Parathyroid adenoma (tissue), 2 donors: Measurements from ENCODE around the gene TSPAN6.

Source experiments
- H2AFZ ChIP-seq: fragments of 300-600 bp; sonication (generic); one replicate; pipeline ENCODE4 v1.7.0; 2017; ENCODE audit warnings: antibody characterized with exemption, mild to moderate bottlenecking
- H3K27ac ChIP-seq: fragments of 300-600 bp; sonication (generic); one replicate; pipeline ENCODE4 v1.7.0; 2017
- H3K27me3 ChIP-seq: fragments of 300-600 bp; sonication (generic); one replicate; pipeline ENCODE4 v1.7.0; 2017; ENCODE audit warnings: low read length; ENCODE audit not compliant: control insufficient read depth, insufficient read depth
- H3K36me3 ChIP-seq: fragments of 300-600 bp; sonication (generic); one replicate; pipeline ENCODE4 v1.7.0; 2017; ENCODE audit warnings: low read length; ENCODE audit not compliant: control insufficient read depth, insufficient read depth
- H3K4me1 ChIP-seq: fragments of 300-600 bp; sonication (generic); one replicate; pipeline ENCODE4 v1.7.0; 2017; ENCODE audit warnings: control low read depth
- H3K4me2 ChIP-seq: fragments of 300-600 bp; sonication (generic); one replicate; pipeline ENCODE4 v1.7.0; 2017; ENCODE audit warnings: low read length
- H3K4me3 ChIP-seq: fragments of 300-600 bp; sonication (generic); one replicate; pipeline ENCODE4 v1.7.0; 2017; ENCODE audit warnings: low read depth, low read length
- H3K79me2 ChIP-seq: fragments of 300-600 bp; sonication (generic); one replicate; pipeline ENCODE4 v1.7.0; 2017; ENCODE audit warnings: control low read depth
- H3K9ac ChIP-seq: fragments of 300-600 bp; sonication (generic); one replicate; pipeline ENCODE4 v1.7.0; 2017; ENCODE audit warnings: mild to moderate bottlenecking
- H3K9me3 ChIP-seq: fragments of 300-600 bp; sonication (generic); one replicate; pipeline ENCODE4 v1.7.0; 2017; ENCODE audit warnings: low read length; ENCODE audit not compliant: control insufficient read depth
- CTCF ChIP-seq: fragments of 300-600 bp; sonication (generic); IDR thresholded peaks from one replicate; pipeline ENCODE4 v1.7.0; 2017; ENCODE audit warnings: antibody characterized with exemption, mild to moderate bottlenecking
- donor health status: primary hyperparathyroidism.

The TSPAN6 gene

GRCh38 chrX:100596601-100597000 lies 40.0 kb downstream of the TSPAN6 start:
- Histone ChIP-seq H3K9me3 (no peaks in the 10 kb centered on the region), H3K36me3 (no peaks in the 10 kb centered on the region), H3K4me2 (no peak overlapping the region), H3K27me3 (no peaks in the 10 kb centered on the region), H2AFZ (no peak overlapping the region), H3K4me3 (no peak overlapping the region), H3K79me2 (no peaks in the 10 kb centered on the region), H3K9ac (no peak overlapping the region), H3K27ac (no peak overlapping the region), H3K4me1 (no peaks in the 10 kb centered on the region)
- no peak for TF ChIP-seq CTCF

GRCh38 chrX:100593581-100593980 lies 43.0 kb downstream of the TSPAN6 start:
- Histone ChIP-seq H3K4me3 (no peak overlapping the region), H3K9me3 (no peaks in the 10 kb centered on the region), H3K4me2 (no peak overlapping the region), H3K27me3 (no peaks in the 10 kb centered on the region), H3K79me2 (no peaks in the 10 kb centered on the region), H3K9ac (no peak overlapping the region), H2AFZ (no peak overlapping the region), H3K36me3 (no peaks in the 10 kb centered on the region), H3K27ac (no peak overlapping the region), H3K4me1 (no peaks in the 10 kb centered on the region)
- no peak for TF ChIP-seq CTCF

- Histone ChIP-seq H2AFZ (no peak overlapping the region), H3K4me3 (no peak overlapping the region), H3K79me2 (no peaks in the 10 kb centered on the region), H3K9me3 (no peaks in the 10 kb centered on the region), H3K27ac (no peak overlapping the region), H3K27me3 (no peaks in the 10 kb centered on the region), H3K4me1 (no peaks in the 10 kb centered on the region), H3K36me3 (no peaks in the 10 kb centered on the region), H3K4me2 (no peak overlapping the region), H3K9ac (no peak overlapping the region)
- TF ChIP-seq CTCF, result no peak
Measured at GRCh38 chrX:100593126-100593525, 43.5 kb downstream of the TSPAN6 start.

- H3K4me2 ChIP-seq, result no peak overlapping the region
- TF ChIP-seq CTCF, result no peak
- no peaks in the 10 kb centered on the region for H3K27me3 ChIP-seq
- H3K4me1 ChIP-seq, result no peaks in the 10 kb centered on the region
- H3K36me3 ChIP-seq, result no peaks in the 10 kb centered on the region
- no peak overlapping the region for H3K27ac ChIP-seq
- no peak overlapping the region for H2AFZ ChIP-seq
- no peak overlapping the region for H3K4me3 ChIP-seq
- H3K9me3 ChIP-seq, result no peaks in the 10 kb centered on the region
- no peak overlapping the region for H3K9ac ChIP-seq
- H3K79me2 ChIP-seq, result no peaks in the 10 kb centered on the region
Measured at GRCh38 chrX:100591256-100592051, 45.2 kb downstream of the TSPAN6 start.

GRCh38 chrX:100587861-100588260 lies 48.7 kb downstream of the TSPAN6 start:
- H3K36me3 ChIP-seq, result no peaks in the 10 kb centered on the region
- no peak overlapping the region for H3K4me3 ChIP-seq
- no peak overlapping the region for H3K9ac ChIP-seq
- H2AFZ ChIP-seq, result no peak overlapping the region
- no peak overlapping the region for H3K4me2 ChIP-seq
- H3K27ac ChIP-seq, result no peak overlapping the region
- H3K9me3 ChIP-seq, result no peaks in the 10 kb centered on the region
- H3K79me2 ChIP-seq, result no peaks in the 10 kb centered on the region
- no peaks in the 10 kb centered on the region for H3K27me3 ChIP-seq
- no peaks in the 10 kb centered on the region for H3K4me1 ChIP-seq
- TF ChIP-seq CTCF, result no peak
